ENCODE measurements around the gene VEGFB.

GRCh38 chr11:64258946-64259532 is 24.7 kb downstream of the VEGFB start:
- no peak for TF ChIP-seq EZH2phosphoT487 (IDR thresholded peaks at IDR 0.05; ENCODE audit: low read depth)
- TF ChIP-seq, protein P1, sequence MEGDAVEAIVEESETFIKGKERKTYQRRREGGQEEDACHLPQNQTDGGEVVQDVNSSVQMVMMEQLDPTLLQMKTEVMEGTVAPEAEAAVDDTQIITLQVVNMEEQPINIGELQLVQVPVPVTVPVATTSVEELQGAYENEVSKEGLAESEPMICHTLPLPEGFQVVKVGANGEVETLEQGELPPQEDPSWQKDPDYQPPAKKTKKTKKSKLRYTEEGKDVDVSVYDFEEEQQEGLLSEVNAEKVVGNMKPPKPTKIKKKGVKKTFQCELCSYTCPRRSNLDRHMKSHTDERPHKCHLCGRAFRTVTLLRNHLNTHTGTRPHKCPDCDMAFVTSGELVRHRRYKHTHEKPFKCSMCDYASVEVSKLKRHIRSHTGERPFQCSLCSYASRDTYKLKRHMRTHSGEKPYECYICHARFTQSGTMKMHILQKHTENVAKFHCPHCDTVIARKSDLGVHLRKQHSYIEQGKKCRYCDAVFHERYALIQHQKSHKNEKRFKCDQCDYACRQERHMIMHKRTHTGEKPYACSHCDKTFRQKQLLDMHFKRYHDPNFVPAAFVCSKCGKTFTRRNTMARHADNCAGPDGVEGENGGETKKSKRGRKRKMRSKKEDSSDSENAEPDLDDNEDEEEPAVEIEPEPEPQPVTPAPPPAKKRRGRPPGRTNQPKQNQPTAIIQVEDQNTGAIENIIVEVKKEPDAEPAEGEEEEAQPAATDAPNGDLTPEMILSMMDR (IDR thresholded peaks at IDR 0.05; ENCODE audit: low read depth, low read length): no peak
